H9 (cell line): ENCODE results near the gene CPLANE1. TPM values are rescaled to one million over a fixed set of nuclear protein-coding genes. Genes with fewer than 3 reads are reported as not detected.

Experiments
- DNase-seq: peaks from one replicate; pipeline ENCODE4 v3.0.0-alpha.2; 2017
- H2AFZ ChIP-seq: one replicate; pipeline ENCODE4 v1.6.1; 2013; ENCODE audit warnings: mild to moderate bottlenecking, low read length, control low read depth, moderate library complexity
- H2AK5ac ChIP-seq: 2 replicates; pipeline ENCODE4 v1.6.1; 2013; ENCODE audit warnings: low read length, control low read depth, mixed read lengths; ENCODE audit not compliant: insufficient read length
- H2BK120ac ChIP-seq: one replicate; pipeline ENCODE4 v1.6.1; 2013; ENCODE audit warnings: low read depth, mild to moderate bottlenecking, low read length, control low read depth, inconsistent platforms; ENCODE audit not compliant: poor library complexity, severe bottlenecking
- H2BK12ac ChIP-seq: 2 replicates; pipeline ENCODE4 v1.6.1; 2013; ENCODE audit warnings: low read length, control low read depth, mixed read lengths, low read depth; ENCODE audit not compliant: insufficient read length
- H2BK15ac ChIP-seq: 2 replicates; pipeline ENCODE4 v1.6.1; 2013; ENCODE audit warnings: low read depth, low read length, control low read depth
- H2BK20ac ChIP-seq: one replicate; pipeline ENCODE4 v1.6.1; 2013; ENCODE audit warnings: low read depth, mild to moderate bottlenecking, low read length, control low read depth, inconsistent platforms; ENCODE audit not compliant: poor library complexity, severe bottlenecking
- H2BK5ac ChIP-seq: 2 replicates; pipeline ENCODE4 v1.6.1; 2013; ENCODE audit warnings: low read length, control low read depth, mixed read lengths; ENCODE audit not compliant: insufficient read length
- H3K14ac ChIP-seq: 2 replicates; pipeline ENCODE4 v1.6.1; 2013; ENCODE audit warnings: low read length, control low read depth; ENCODE audit not compliant: insufficient read depth
- H3K18ac ChIP-seq: 2 replicates; pipeline ENCODE4 v1.6.1; 2013; ENCODE audit warnings: low read depth, mild to moderate bottlenecking, mixed read lengths, low read length, control low read depth; ENCODE audit not compliant: insufficient read length
- H3K23ac ChIP-seq: 2 replicates; pipeline ENCODE4 v1.6.1; 2013; ENCODE audit warnings: low read length, control low read depth, mixed read lengths, low read depth; ENCODE audit not compliant: insufficient read length
- H3K23me2 ChIP-seq: 2 replicates; pipeline ENCODE4 v1.6.1; 2013; ENCODE audit warnings: low read depth, mild to moderate bottlenecking, mixed read lengths, low read length, control low read depth; ENCODE audit not compliant: insufficient read length, poor library complexity, severe bottlenecking
- H3K27ac ChIP-seq: 2 replicates; pipeline ENCODE4 v1.5.1; 2013; ENCODE audit warnings: low read length, control low read depth, mixed read lengths, low read depth; ENCODE audit not compliant: insufficient read length
- H3K27me3 ChIP-seq: 2 replicates; pipeline ENCODE4 v1.6.1; 2013; ENCODE audit warnings: low read length, control low read depth, inconsistent platforms; ENCODE audit not compliant: insufficient read depth
- H3K4ac ChIP-seq: 2 replicates; pipeline ENCODE4 v1.6.1; 2013; ENCODE audit warnings: low read depth, mild to moderate bottlenecking, control low read depth, inconsistent platforms, low read length, moderate library complexity
- H3K4me1 ChIP-seq: 2 replicates; pipeline ENCODE4 v1.6.1; 2013; ENCODE audit warnings: low read length, control low read depth, inconsistent platforms; ENCODE audit not compliant: insufficient read depth
- H3K4me2 ChIP-seq: 2 replicates; pipeline ENCODE4 v1.6.1; 2013; ENCODE audit warnings: low read length, control low read depth, mixed read lengths; ENCODE audit not compliant: insufficient read length, insufficient read depth
- H3K56ac ChIP-seq: 2 replicates; pipeline ENCODE4 v1.6.1; 2013; ENCODE audit warnings: low read depth, mild to moderate bottlenecking, mixed read lengths, low read length, control low read depth; ENCODE audit not compliant: insufficient read length
- H3K79me1 ChIP-seq: 2 replicates; pipeline ENCODE4 v1.6.1; 2013; ENCODE audit warnings: low read depth, mild to moderate bottlenecking, moderate library complexity, low read length, control low read depth, inconsistent platforms; ENCODE audit not compliant: insufficient read depth, poor library complexity, severe bottlenecking
- H3K79me2 ChIP-seq: 2 replicates; pipeline ENCODE4 v1.6.1; 2013; ENCODE audit warnings: low read length, control low read depth, inconsistent platforms; ENCODE audit not compliant: insufficient read depth
- H3K9ac ChIP-seq: 2 replicates; pipeline ENCODE4 v1.6.1; 2013; ENCODE audit warnings: low read length, control low read depth, mixed read lengths; ENCODE audit not compliant: insufficient read length; ENCODE audit errors: extremely low read depth
- H3K9me3 ChIP-seq: one replicate; pipeline ENCODE4 v1.6.1; 2013; ENCODE audit warnings: low read depth, low read length, inconsistent platforms; ENCODE audit not compliant: control insufficient read depth
- H3T11ph ChIP-seq: one replicate; pipeline ENCODE4 v1.6.1; 2013; ENCODE audit warnings: mild to moderate bottlenecking, low read length, control low read depth, inconsistent platforms
- H4K20me1 ChIP-seq: one replicate; pipeline ENCODE4 v1.6.1; 2013; ENCODE audit not compliant: control insufficient read depth, insufficient read length, insufficient read depth
- H4K5ac ChIP-seq: 2 replicates; pipeline ENCODE4 v1.6.1; 2013; ENCODE audit warnings: low read depth, mild to moderate bottlenecking, mixed read lengths, low read length, control low read depth; ENCODE audit not compliant: insufficient read length
- H4K8ac ChIP-seq: replicated peaks from 2 replicates; pipeline ENCODE4 v1.6.1; 2013; ENCODE audit warnings: low read length, control low read depth, mixed read lengths, low read depth; ENCODE audit not compliant: insufficient read length
- H4K91ac ChIP-seq: 2 replicates; pipeline ENCODE4 v1.6.1; 2013; ENCODE audit warnings: low read depth, mild to moderate bottlenecking, moderate library complexity, mixed read lengths, low read length, control low read depth; ENCODE audit not compliant: insufficient read length
- H3K27ac Mint-ChIP-seq, 3 experiments: 2 replicates in 2 of 3; 3 replicates in 1 of 3; pipeline ENCODE4 v1.8.0; 2020 to 2021; ENCODE audit warnings: mixed read lengths in 3 of 3, mild to moderate bottlenecking in 1 of 3, moderate library complexity in 1 of 3
- H3K27me3 Mint-ChIP-seq: 2 replicates; pipeline ENCODE4 v1.8.0; 2021; ENCODE audit warnings: low read depth, mild to moderate bottlenecking, moderate library complexity, mixed read lengths
- H3K36me3 Mint-ChIP-seq, 3 experiments: 2 replicates in 2 of 3; 3 replicates in 1 of 3; pipeline ENCODE4 v1.8.0; 2020 to 2021; ENCODE audit warnings: low read depth in 3 of 3, mixed read lengths in 3 of 3; ENCODE audit not compliant: insufficient read depth in 1 of 3
- H3K4me1 Mint-ChIP-seq, 2 experiments: 2 replicates each; pipeline ENCODE4 v1.8.0; 2020; ENCODE audit warnings: mixed read lengths in 2 of 2
- H3K4me3 Mint-ChIP-seq, 2 experiments: 2 replicates in 1 of 2; 3 replicates in 1 of 2; pipeline ENCODE4 v1.8.0; 2020 to 2021; ENCODE audit warnings: mild to moderate bottlenecking in 2 of 2, mixed read lengths in 2 of 2, moderate library complexity in 1 of 2
- H3K9me3 Mint-ChIP-seq, 2 experiments: 2 replicates in 1 of 2; 3 replicates in 1 of 2; pipeline ENCODE4 v1.8.0; 2020; ENCODE audit warnings: mild to moderate bottlenecking in 2 of 2, mixed read lengths in 2 of 2, moderate library complexity in 1 of 2
- CTCF ChIP-seq: fragments of 200-600 bp; sonication (generic); conservative IDR thresholded peaks from 3 replicates; pipeline ENCODE4 v1.8.0; 2021; ENCODE audit warnings: antibody characterized with exemption, mild to moderate bottlenecking
- WGBS: extraction: QIAGEN DNeasy Blood & Tissue Kit; methylation state at CpG from one replicate; pipeline ENCODE4 v1.1.7; 2013; ENCODE audit warnings: missing lambda C conversion rate, low lambda C conversion rate, mixed read lengths; ENCODE audit not compliant: insufficient read length; ENCODE audit errors: extremely low coverage; 5-methylcytosine and 5-hydroxymethylcytosine counted together
- total RNA-seq: library from RNA; stranded (reverse); gene quantifications from 2 replicates; pipeline ENCODE4 v1.2.1, GENCODE V29; 2021

CPLANE1 gene
- total RNA-seq, 1 experiment from 2014 or later = 11.6 TPM

DNA sequence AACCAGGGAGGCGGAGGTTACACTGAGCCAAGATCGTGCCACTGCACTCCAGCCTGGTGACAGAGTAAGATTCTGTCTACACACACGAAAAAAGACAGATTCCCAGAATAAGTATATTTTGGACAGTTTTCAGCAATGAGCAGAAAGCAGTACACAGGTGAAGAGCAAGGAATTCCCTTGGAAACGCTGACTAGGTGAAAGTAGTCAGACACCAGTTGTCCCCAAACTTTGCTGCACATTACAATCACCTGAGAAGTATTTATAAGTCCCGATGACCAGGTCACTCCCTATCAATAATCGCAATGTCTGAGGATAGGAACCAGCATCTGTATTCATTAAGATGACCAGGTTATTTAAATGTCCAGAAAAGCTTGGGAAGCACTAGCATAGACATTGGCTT is 78.3 kb downstream of the CPLANE1 start:
- H3K27me3 ChIP-seq = no peaks in the 10 kb centered on the region
- no peak overlapping the region for H4K91ac ChIP-seq
- no peak overlapping the region for H3K14ac ChIP-seq
- no peaks in the 10 kb centered on the region for H3K23me2 ChIP-seq
- no peak overlapping the region for H3K23ac ChIP-seq
- TF ChIP-seq CTCF = no peak
- no peak overlapping the region for H3T11ph ChIP-seq
- H4K5ac ChIP-seq = no peak overlapping the region
- H3K18ac ChIP-seq = no peak overlapping the region
- H3K4me3 Mint-ChIP-seq = no peak overlapping the region
- no CpG with 5 or more reads among the region's 6 CpGs for WGBS
- H2BK120ac ChIP-seq = no peak overlapping the region
- no peak overlapping the region for H3K9ac ChIP-seq
- no peak overlapping the region for H2BK5ac ChIP-seq
- no peak overlapping the region for H3K56ac ChIP-seq
- no peak overlapping the region for H2BK12ac ChIP-seq
- peaks cover 1 to 38% (median 26%) of the 10 kb centered on the region in 3 experiments; a peak in 5 of 7 replicates for H3K36me3 Mint-ChIP-seq
- H2BK15ac ChIP-seq = no peak overlapping the region
- no peak overlapping the region for H3K27ac ChIP-seq
- no peaks in the 10 kb centered on the region for H3K4me1 Mint-ChIP-seq
- H3K27me3 Mint-ChIP-seq = no peaks in the 10 kb centered on the region
- no peaks in the 10 kb centered on the region for H3K4me1 ChIP-seq
- H2AFZ ChIP-seq = no peak overlapping the region
- H2AK5ac ChIP-seq = no peak overlapping the region
- no peak overlapping the region for H3K4me2 ChIP-seq
- no peak overlapping the region for H2BK20ac ChIP-seq
- no peak overlapping the region for H3K27ac Mint-ChIP-seq
- DNase-seq = no peak
- no peaks in the 10 kb centered on the region for H4K20me1 ChIP-seq
- H3K4ac ChIP-seq = no peak overlapping the region
- no peaks in the 10 kb centered on the region for H3K9me3 Mint-ChIP-seq
- no peaks in the 10 kb centered on the region for H3K9me3 ChIP-seq
- H4K8ac ChIP-seq = no peak overlapping the region
- no peaks in the 10 kb centered on the region for H3K79me1 ChIP-seq
- H3K79me2 ChIP-seq = peaks cover 2% of the 10 kb centered on the region; the same call in 1 of the 2 replicates
